ENCODE data around the gene LLGL2.
A peak's percentile ranks its signal among the peaks of the same experiment; 100 is the strongest.

The LLGL2 gene

GRCh38 chr17:75524269-75524969 is 1.1 kb upstream of the LLGL2 start:
- Histone ChIP-seq H3K9ac (peak overlapping the region in 10 of 11 experiments; percentile 61 to 85 (median 76); a peak in 19 of 22 replicates), H3K4me2 (peak overlapping the region; percentile 94 to 100 (median 99)), H3K4me1 (peaks cover 12 to 36% (median 29%) of the 10 kb centered on the region in 10 experiments; a peak in 19 of 20 replicates), H3K36me3 (peaks cover 35 to 50% (median 44%) of the 10 kb centered on the region in 11 experiments), H3K27me3 (peaks cover 10 to 17% (median 16%) of the 10 kb centered on the region in 11 experiments; a peak in 21 of 22 replicates), H3K4me3 (peak overlapping the region; percentile 69 to 90 (median 86)), H4K20me1 (peaks cover 0 to 60% (median 28%) of the 10 kb centered on the region in 11 experiments; a peak in 18 of 22 replicates), H3K27ac (peak overlapping the region in 6 of 11 experiments; percentile 37 to 67 (median 51); a peak in 10 of 22 replicates), H3K9me3 (replicated peaks in 1 of 11) (no peaks in the 10 kb centered on the region)
- TF ChIP-seq Cebpa-rat (IDR thresholded peaks at IDR 0.05), result no peak

GRCh38 chr17:75525806-75526554 is 483 bp downstream of the LLGL2 start:
- H3K36me3 ChIP-seq, result peaks cover 22 to 35% (median 28%) of the 10 kb centered on the region in 11 experiments
- peak overlapping the region in 10 of 11 experiments; percentile 35 to 64 (median 58); a peak in 17 of 22 replicates for H3K27ac ChIP-seq
- peak overlapping the region; percentile 69 to 90 (median 86) for H3K4me3 ChIP-seq
- H3K4me2 ChIP-seq, result peak overlapping the region; percentile 94 to 100 (median 99)
- peaks cover 0 to 64% (median 28%) of the 10 kb centered on the region in 11 experiments; a peak in 19 of 22 replicates for H4K20me1 ChIP-seq
- peaks cover 12 to 40% (median 33%) of the 10 kb centered on the region in 10 experiments; a peak in 19 of 20 replicates for H3K4me1 ChIP-seq
- TF ChIP-seq Cebpa-rat (IDR thresholded peaks at IDR 0.05), result peak in 2 of 11 experiments; percentile 19 to 27; a peak in 1 of 22 replicates
- no peaks in the 10 kb centered on the region for H3K9me3 ChIP-seq (replicated peaks in 1 of 11)
- H3K9ac ChIP-seq, result peak overlapping the region; percentile 61 to 85 (median 77)
- peaks cover 10 to 17% (median 16%) of the 10 kb centered on the region in 11 experiments; a peak in 21 of 22 replicates for H3K27me3 ChIP-seq

GRCh38 chr17:75526555-75527270 is 1.2 kb downstream of the LLGL2 start:
- H3K4me2 ChIP-seq, result peak overlapping the region; percentile 94 to 100 (median 99)

GRCh38 chr17:75530837-75531720 is 5.6 kb downstream of the LLGL2 start:
- Histone ChIP-seq H3K4me2 (peak overlapping the region in 8 of 11 experiments; percentile 33 to 68 (median 52); a peak in 16 of 22 replicates), H3K27me3 (peaks cover 8 to 12% (median 12%) of the 10 kb centered on the region in 11 experiments; a peak in 21 of 22 replicates), H3K27ac (no peak overlapping the region), H3K9ac (peak overlapping the region in 5 of 11 experiments; percentile 2 to 28 (median 9); a peak in 3 of 22 replicates), H4K20me1 (peaks cover 0 to 45% (median 18%) of the 10 kb centered on the region in 11 experiments; a peak in 16 of 22 replicates), H3K9me3 (replicated peaks in 1 of 11) (no peaks in the 10 kb centered on the region), H3K36me3 (peaks cover 0 to 18% (median 4%) of the 10 kb centered on the region in 11 experiments; a peak in 9 of 22 replicates), H3K4me1 (peaks cover 31 to 54% (median 47%) of the 10 kb centered on the region in 10 experiments), H3K4me3 (no peak overlapping the region)
- TF ChIP-seq Cebpa-rat (IDR thresholded peaks at IDR 0.05), result no peak

More at GRCh38 chr17:75526555-75527270, 1.2 kb downstream of the LLGL2 start:
- peak overlapping the region; percentile 69 to 90 (median 86) for H3K4me3 ChIP-seq
- no peaks in the 10 kb centered on the region for H3K9me3 ChIP-seq (replicated peaks in 1 of 11)
- H3K4me1 ChIP-seq, result peaks cover 12 to 48% (median 40%) of the 10 kb centered on the region in 10 experiments; a peak in 19 of 20 replicates
- no peak for TF ChIP-seq Cebpa-rat (IDR thresholded peaks at IDR 0.05)
- peak overlapping the region; percentile 61 to 85 (median 77); a peak in 18 of 22 replicates for H3K9ac ChIP-seq
- peaks cover 0 to 65% (median 33%) of the 10 kb centered on the region in 11 experiments; a peak in 19 of 22 replicates for H4K20me1 ChIP-seq
- peaks cover 15 to 27% (median 21%) of the 10 kb centered on the region in 11 experiments; a peak in 21 of 22 replicates for H3K36me3 ChIP-seq
- no peak overlapping the region for H3K27ac ChIP-seq
- peaks cover 10 to 17% (median 16%) of the 10 kb centered on the region in 11 experiments; a peak in 21 of 22 replicates for H3K27me3 ChIP-seq

GRCh38 chr17:75531721-75532072 is 6.2 kb downstream of the LLGL2 start:
- peak overlapping the region in 7 of 11 experiments; percentile 33 to 68 (median 52); a peak in 13 of 22 replicates for H3K4me2 ChIP-seq

GRCh38 chr17:75535119-75535537 is 9.6 kb downstream of the LLGL2 start:
- Histone ChIP-seq H3K9ac (peak overlapping the region; percentile 14 to 61 (median 45); a peak in 19 of 22 replicates), H3K4me2 (peak overlapping the region; percentile 69 to 87 (median 79)), H4K20me1 (peaks cover 0 to 30% (median 9%) of the 10 kb centered on the region in 11 experiments; a peak in 13 of 22 replicates), H3K27me3 (no peaks in the 10 kb centered on the region), H3K27ac (peak overlapping the region in 9 of 11 experiments; percentile 14 to 67 (median 49); a peak in 17 of 22 replicates), H3K4me3 (peak overlapping the region in 2 of 10 experiments; percentile 21 to 28; a peak in 2 of 20 replicates), H3K9me3 (replicated peaks in 1 of 11) (no peaks in the 10 kb centered on the region), H3K36me3 (peaks cover 0 to 22% (median 4%) of the 10 kb centered on the region in 11 experiments; a peak in 9 of 22 replicates), H3K4me1 (peaks cover 20 to 49% (median 37%) of the 10 kb centered on the region in 10 experiments)
- TF ChIP-seq Cebpa-rat (IDR thresholded peaks at IDR 0.05), result no peak

More at GRCh38 chr17:75531721-75532072, 6.2 kb downstream of the LLGL2 start:
- H3K4me1 ChIP-seq, result peaks cover 25 to 52% (median 42%) of the 10 kb centered on the region in 10 experiments
- H4K20me1 ChIP-seq, result peaks cover 0 to 39% (median 12%) of the 10 kb centered on the region in 11 experiments; a peak in 15 of 22 replicates
- 0 out of 22 replicates have a peak overlapping the region, but pooled peaks of 2 of the 11 experiments have one; percentile 2 to 9 for H3K9ac ChIP-seq
- H3K9me3 ChIP-seq (replicated peaks in 1 of 11), result no peaks in the 10 kb centered on the region
- H3K27ac ChIP-seq, result no peak overlapping the region
- peaks cover 1 to 6% (median 5%) of the 10 kb centered on the region in 11 experiments; a peak in 19 of 22 replicates for H3K27me3 ChIP-seq
- TF ChIP-seq Cebpa-rat (IDR thresholded peaks at IDR 0.05), result no peak
- no peak overlapping the region for H3K4me3 ChIP-seq
- peaks cover 0 to 18% (median 4%) of the 10 kb centered on the region in 11 experiments; a peak in 9 of 22 replicates for H3K36me3 ChIP-seq

- Histone ChIP-seq H3K9me3 (replicated peaks in 1 of 11) (no peaks in the 10 kb centered on the region), H3K9ac (peak overlapping the region in 6 of 11 experiments; percentile 16 to 61 (median 54); a peak in 8 of 22 replicates), H3K4me1 (peaks cover 22 to 45% (median 35%) of the 10 kb centered on the region in 10 experiments), H3K4me2 (peak overlapping the region; percentile 69 to 87 (median 79)), H3K4me3 (no peak overlapping the region), H4K20me1 (peaks cover 0 to 26% (median 9%) of the 10 kb centered on the region in 11 experiments; a peak in 13 of 22 replicates), H3K36me3 (peaks cover 0 to 22% (median 4%) of the 10 kb centered on the region in 11 experiments; a peak in 9 of 22 replicates), H3K27ac (peak overlapping the region in 8 of 11 experiments; percentile 14 to 67 (median 50); a peak in 13 of 22 replicates), H3K27me3 (no peaks in the 10 kb centered on the region)
- TF ChIP-seq Cebpa-rat (IDR thresholded peaks at IDR 0.05), result no peak
These were observed 10.4 kb downstream of the LLGL2 start for GRCh38 chr17:75535871-75536270.
